ENCODE data around the gene PA2G4.

DNA sequence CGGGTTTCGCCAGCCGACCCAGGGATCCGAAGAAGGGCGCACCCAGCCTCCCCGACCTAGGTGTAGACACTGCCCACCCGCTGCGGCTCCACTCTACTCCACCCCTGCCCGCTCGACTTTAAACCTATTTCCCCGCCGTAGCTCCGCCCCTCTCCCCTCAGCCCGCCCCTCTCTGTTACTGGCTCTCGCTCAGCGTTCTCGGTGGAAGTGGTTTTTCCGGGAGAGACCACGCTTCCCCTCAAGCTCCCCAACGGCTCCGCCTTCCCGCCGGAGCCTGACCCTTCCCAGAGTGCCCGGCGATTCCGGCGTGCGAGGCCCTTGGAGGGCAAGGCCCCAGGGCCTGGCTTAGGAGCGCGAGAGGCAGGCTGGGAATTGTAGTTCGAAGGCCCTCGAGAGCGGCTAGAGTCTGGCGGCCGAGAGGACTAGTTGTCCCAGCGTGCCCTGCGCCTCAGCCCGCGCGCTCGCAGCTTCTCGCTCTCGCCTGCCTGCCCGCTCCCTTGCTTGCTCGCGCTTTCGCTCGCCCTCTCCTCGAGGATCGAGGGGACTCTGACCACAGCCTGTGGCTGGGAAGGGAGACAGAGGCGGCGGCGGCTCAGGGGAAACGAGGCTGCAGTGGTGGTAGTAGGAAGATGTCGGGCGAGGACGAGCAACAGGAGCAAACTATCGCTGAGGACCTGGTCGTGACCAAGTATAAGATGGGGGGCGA is at the start of gene PA2G4:
- no peak for TF ChIP-seq EZH2 (IDR thresholded peaks at IDR 0.05; ENCODE audit: borderline replicate concordance, low read depth, low read length, severe bottlenecking)
- TF ChIP-seq, protein P1, sequence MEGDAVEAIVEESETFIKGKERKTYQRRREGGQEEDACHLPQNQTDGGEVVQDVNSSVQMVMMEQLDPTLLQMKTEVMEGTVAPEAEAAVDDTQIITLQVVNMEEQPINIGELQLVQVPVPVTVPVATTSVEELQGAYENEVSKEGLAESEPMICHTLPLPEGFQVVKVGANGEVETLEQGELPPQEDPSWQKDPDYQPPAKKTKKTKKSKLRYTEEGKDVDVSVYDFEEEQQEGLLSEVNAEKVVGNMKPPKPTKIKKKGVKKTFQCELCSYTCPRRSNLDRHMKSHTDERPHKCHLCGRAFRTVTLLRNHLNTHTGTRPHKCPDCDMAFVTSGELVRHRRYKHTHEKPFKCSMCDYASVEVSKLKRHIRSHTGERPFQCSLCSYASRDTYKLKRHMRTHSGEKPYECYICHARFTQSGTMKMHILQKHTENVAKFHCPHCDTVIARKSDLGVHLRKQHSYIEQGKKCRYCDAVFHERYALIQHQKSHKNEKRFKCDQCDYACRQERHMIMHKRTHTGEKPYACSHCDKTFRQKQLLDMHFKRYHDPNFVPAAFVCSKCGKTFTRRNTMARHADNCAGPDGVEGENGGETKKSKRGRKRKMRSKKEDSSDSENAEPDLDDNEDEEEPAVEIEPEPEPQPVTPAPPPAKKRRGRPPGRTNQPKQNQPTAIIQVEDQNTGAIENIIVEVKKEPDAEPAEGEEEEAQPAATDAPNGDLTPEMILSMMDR (IDR thresholded peaks at IDR 0.05; ENCODE audit: borderline replicate concordance, extremely low read depth, low read length, poor library complexity, severe bottlenecking) = no peak
